Right lobe of liver (tissue), 6 donors: Measurements from ENCODE around the gene PDK2. TPM values are rescaled to one million over a fixed set of nuclear protein-coding genes. Genes with fewer than 3 reads are reported as not detected.

ENCODE experiments used
- ATAC-seq, 4 donors: fragments of 200-7000 bp; cut with Tn5 transposase; one replicate each; pipeline ENCODE4 v1.9.1; 2020; ENCODE audit warnings: mild to moderate bottlenecking in 4 of 4, moderate library complexity in 4 of 4
- DNase-seq, 3 donors: peaks; one replicate each; pipeline ENCODE4 v3.0.0-alpha.2; 2020
- H3K27ac ChIP-seq, 3 donors: fragments of 200-600 bp; one replicate each; pipeline ENCODE4 v1.8.0; 2022
- H3K27me3 ChIP-seq, 2 donors: fragments of 200-600 bp; one replicate each; pipeline ENCODE4 v1.8.0; 2022
- H3K36me3 ChIP-seq, 4 donors: fragments of 200-600 bp; sonication (generic) in 1 of 4; one replicate each; pipeline versions ENCODE4 v1.5.1 to v1.8.0; 2017 to 2022; ENCODE audit warnings: control low read depth in 1 of 4
- H3K4me1 ChIP-seq, 4 donors: fragments of 200-600 bp; sonication (generic) in 1 of 4; one replicate each; pipeline versions ENCODE4 v1.5.1 to v1.8.0; 2017 to 2022; ENCODE audit warnings: control low read depth in 1 of 4
- H3K4me3 ChIP-seq, 3 donors: fragments of 200-600 bp; one replicate each; pipeline ENCODE4 v1.8.0; 2022
- H3K9me3 ChIP-seq, 4 donors: fragments of 200-600 bp; sonication (generic) in 1 of 4; one replicate each; pipeline versions ENCODE4 v1.5.1 to v1.8.0; 2017 to 2022; ENCODE audit warnings: control low read depth in 1 of 4
- CTCF ChIP-seq, 4 donors: fragments of 200-600 bp in 3 of 4; fragments of 450-650 bp in 1 of 4; IDR thresholded peaks; one replicate each; pipeline versions ENCODE4 v1.5.1 to v1.8.0; 2016 to 2022; ENCODE audit warnings: antibody characterized with exemption in 4 of 4, mild to moderate bottlenecking in 2 of 4
- POLR2A ChIP-seq: fragments of 450-650 bp; IDR thresholded peaks from one replicate; pipeline ENCODE4 v1.6.1; 2017; ENCODE audit warnings: antibody characterized with exemption, mild to moderate bottlenecking
- WGBS: methylation state at CpG from one replicate; pipeline ENCODE4 v1.1.6; 2018; ENCODE audit warnings: low coverage, low lambda C conversion rate; ENCODE audit not compliant: insufficient coverage; ENCODE audit errors: missing lambda C conversion rate; 5-methylcytosine and 5-hydroxymethylcytosine counted together
- intact Hi-C, 2 donors: fragments of 100-400 bp; cut with DNase I; formaldehyde crosslinking; loops; one replicate each; pipeline versions ENCODE4 v1.11.2 to v1.14.1; 2022
- total RNA-seq, 6 experiments: library from RNA; depleted of rRNA in 2 of 6; stranded (reverse); fragments of >200 nt in 2 of 6; fragmentation: NEBNext Ultra II Directional in 3 of 6; extraction: Animal tissue kit (Norgen Biotek cat#: 25700) in 3 of 6; gene quantifications; one replicate each; pipeline versions ENCODE4 v1.1.0 to v1.2.4, GENCODE V29; 2016 to 2023
- donor health status: DM: no; HTN: yes; CAD: no.
- donor health status: DM: no; HTN: no; CAD: no.
- donor health status: DM: no; HTN: no; CAD: no.
- donor health status: DM: no; HTN: yes; CAD: no.
- donor health status: DM: no; HTN: yes; CAD: no.

The PDK2 gene
- total RNA-seq, 6 experiments from 2014 or later, result 25.0 to 58.0 (median 44.8) TPM

- peak in 1 of 3 donors; percentile 52 for DNase-seq
- H3K27ac ChIP-seq, result no peak overlapping the region
- intact Hi-C loops, result loop anchor here in 1 of 2 donors (10.0 kb wide), 1 partner anchor 55 kb away; no protein-coding TSS in a partner anchor
- no peak overlapping the region for H3K4me3 ChIP-seq
- H3K9me3 ChIP-seq, result no peaks in the 10 kb centered on the region
- no peak for TF ChIP-seq CTCF (IDR thresholded peaks at IDR 0.05)
- no peak for TF ChIP-seq POLR2A
- ATAC-seq, result peak in 1 of 4 donors; percentile 59
- no peaks in the 10 kb centered on the region for H3K27me3 ChIP-seq
- 62% methylated on average over 10 of the region's 12 CpGs for WGBS
- peaks cover 0 to 1% (median 0%) of the 10 kb centered on the region in 4 donors for H3K36me3 ChIP-seq
- H3K4me1 ChIP-seq, result no peaks in the 10 kb centered on the region
Measured at GRCh38 chr17:50079334-50080095, 15.6 kb upstream of the PDK2 start.

- H3K4me1 ChIP-seq, result no peaks in the 10 kb centered on the region
- no peak overlapping the region for H3K4me3 ChIP-seq
- no peaks in the 10 kb centered on the region for H3K9me3 ChIP-seq
- no peak overlapping the region for H3K27ac ChIP-seq
- peaks cover 0 to 1% (median 0%) of the 10 kb centered on the region in 4 donors for H3K36me3 ChIP-seq
- 80% methylated on average over 5 of the region's 11 CpGs for WGBS
- H3K27me3 ChIP-seq, result no peaks in the 10 kb centered on the region
- DNase-seq, result peak in 1 of 3 donors; percentile 47
- intact Hi-C loops, result no loop called here
- TF ChIP-seq CTCF (IDR thresholded peaks at IDR 0.05), result no peak
- TF ChIP-seq POLR2A, result no peak
- no peak for ATAC-seq
Measured at GRCh38 chr17:50080096-50080480, 15.1 kb upstream of the PDK2 start.

- H3K36me3 ChIP-seq, result peaks cover 0 to 1% (median 0%) of the 10 kb centered on the region in 4 donors
- H3K27me3 ChIP-seq, result no peaks in the 10 kb centered on the region
- peak in 1 of 3 donors; percentile 23 for DNase-seq
- H3K4me1 ChIP-seq, result no peaks in the 10 kb centered on the region
- H3K4me3 ChIP-seq, result no peak overlapping the region
- intact Hi-C loops, result no loop called here
- WGBS, result 83% methylated on average over 7 of the region's 7 CpGs
- no peaks in the 10 kb centered on the region for H3K9me3 ChIP-seq
- ATAC-seq, result no peak
- no peak overlapping the region for H3K27ac ChIP-seq
- no peak for TF ChIP-seq CTCF (IDR thresholded peaks at IDR 0.05)
- TF ChIP-seq POLR2A, result no peak
Measured at GRCh38 chr17:50080827-50081226, 14.3 kb upstream of the PDK2 start.

- no peak for ATAC-seq
- H3K27ac ChIP-seq, result no peak overlapping the region
- TF ChIP-seq CTCF (IDR thresholded peaks at IDR 0.05), result no peak
- TF ChIP-seq POLR2A, result no peak
- no peaks in the 10 kb centered on the region for H3K27me3 ChIP-seq
- H3K4me1 ChIP-seq, result no peaks in the 10 kb centered on the region
- H3K4me3 ChIP-seq, result no peak overlapping the region
- peaks cover 0 to 1% (median 0%) of the 10 kb centered on the region in 4 donors for H3K36me3 ChIP-seq
- no peaks in the 10 kb centered on the region for H3K9me3 ChIP-seq
- intact Hi-C loops, result no loop called here
- WGBS, result 55% methylated on average over 5 of the region's 5 CpGs
- peak in 1 of 3 donors; percentile 28 for DNase-seq
Measured at GRCh38 chr17:50081757-50082156, 13.4 kb upstream of the PDK2 start.
